IMR-90 (cell line): ENCODE data around the gene PCP4. TPM values are rescaled to one million over a fixed set of nuclear protein-coding genes. Genes with fewer than 3 reads are reported as not detected.

ENCODE experiments used
- ATAC-seq: fragments of 200-7000 bp; cut with Tn5 transposase; 2 replicates; pipeline ENCODE4 v1.9.1; 2020; ENCODE audit warnings: low read depth, mild to moderate bottlenecking, moderate library complexity
- BruUV-seq: library from RNA; stranded (reverse); fragments of 400-500 nt; replicated peaks from 2 replicates; lab custom pipeline; 2021; lab: Mats Ljungman, UMichigan
- CTCF ChIA-PET: fragments of 300-600 bp; formaldehyde crosslinking; extraction: SDS; loops from one replicate; lab custom pipeline; 2021; ENCODE audit warnings: antibody characterized with exemption; lab: Yijun Ruan, JAX
- POLR2A ChIA-PET: fragments of 300-600 bp; sonication (Branson Sonifier 250); formaldehyde crosslinking; loops from one replicate; lab custom pipeline; 2022; ENCODE audit warnings: antibody characterized with exemption; ENCODE audit not compliant: unreplicated experiment; lab: Charles Lee
- DNase-seq: peaks from one replicate; pipeline ENCODE4 v3.0.0; 2013
- H2AFZ ChIP-seq: replicated peaks from 2 replicates; pipeline ENCODE3; 2013; ENCODE audit warnings: low read length, mild to moderate bottlenecking; ENCODE audit not compliant: poor library complexity
- H2AK5ac ChIP-seq: 2 replicates; pipeline ENCODE4 v1.6.1; 2013; ENCODE audit warnings: low read depth, low read length, inconsistent platforms
- H2AK9ac ChIP-seq: replicated peaks from 2 replicates; pipeline ENCODE3; 2013; ENCODE audit warnings: mild to moderate bottlenecking, low read depth, low read length, moderate library complexity; ENCODE audit not compliant: poor library complexity
- H2BK120ac ChIP-seq: 2 replicates; pipeline ENCODE4 v1.6.1; 2013; ENCODE audit warnings: low read depth, low read length, inconsistent platforms
- H2BK15ac ChIP-seq: 3 replicates; pipeline ENCODE4 v1.6.1; 2013; ENCODE audit warnings: low read depth, low read length, inconsistent platforms
- H2BK20ac ChIP-seq: 2 replicates; pipeline ENCODE4 v1.6.1; 2013; ENCODE audit warnings: low read depth, mild to moderate bottlenecking, inconsistent platforms, low read length, moderate library complexity
- H2BK5ac ChIP-seq: 2 replicates; pipeline ENCODE4 v1.6.1; 2013; ENCODE audit warnings: mild to moderate bottlenecking, low read depth, low read length, inconsistent platforms; ENCODE audit not compliant: poor library complexity, severe bottlenecking
- H3K14ac ChIP-seq: replicated peaks from 2 replicates; pipeline ENCODE4 v1.6.1; 2013; ENCODE audit warnings: low read depth, low read length, inconsistent platforms
- H3K18ac ChIP-seq: 2 replicates; pipeline ENCODE4 v1.6.1; 2013; ENCODE audit warnings: low read depth, low read length, control low read depth
- H3K23ac ChIP-seq: 2 replicates; pipeline ENCODE4 v1.6.1; 2013; ENCODE audit warnings: low read depth, low read length, inconsistent platforms
- H3K27ac ChIP-seq: 2 replicates; pipeline ENCODE4 v1.5.1; 2013; ENCODE audit warnings: mild to moderate bottlenecking, control low read depth, low read length; ENCODE audit not compliant: insufficient read depth
- H3K27me3 ChIP-seq: 2 replicates; pipeline ENCODE4 v1.6.1; 2013; ENCODE audit warnings: low read length; ENCODE audit not compliant: control insufficient read depth, insufficient read depth
- H3K36me3 ChIP-seq: 2 replicates; pipeline ENCODE4 v1.6.1; 2013; ENCODE audit warnings: low read length, mixed read lengths; ENCODE audit not compliant: control insufficient read depth, insufficient read depth
- H3K4ac ChIP-seq: 2 replicates; pipeline ENCODE4 v1.6.1; 2013; ENCODE audit warnings: low read depth, low read length, inconsistent platforms
- H3K4me1 ChIP-seq: 2 replicates; pipeline ENCODE4 v1.6.1; 2013; ENCODE audit warnings: low read length, mixed read lengths; ENCODE audit not compliant: control insufficient read depth, insufficient read depth
- H3K4me2 ChIP-seq: 2 replicates; pipeline ENCODE4 v1.6.1; 2013; ENCODE audit warnings: low read depth, mild to moderate bottlenecking, control low read depth, low read length, moderate library complexity
- H3K4me3 ChIP-seq: 2 replicates; pipeline ENCODE4 v1.5.1; 2013; ENCODE audit warnings: low read depth, mild to moderate bottlenecking, control low read depth, low read length, moderate library complexity; ENCODE audit not compliant: insufficient read depth
- H3K56ac ChIP-seq: 2 replicates; pipeline ENCODE4 v1.6.1; 2013; ENCODE audit warnings: low read length, inconsistent platforms; ENCODE audit not compliant: insufficient read depth; ENCODE audit errors: extremely low read depth
- H3K79me1 ChIP-seq, 2 experiments: 2 replicates each; pipeline ENCODE4 v1.6.1; 2013; ENCODE audit warnings: low read length in 2 of 2, inconsistent platforms in 1 of 2, low read depth in 1 of 2
- H3K9ac ChIP-seq: 2 replicates; pipeline ENCODE4 v1.6.1; 2013; ENCODE audit warnings: low read depth, low read length, control low read depth
- H3K9me1 ChIP-seq: 2 replicates; pipeline ENCODE4 v1.6.1; 2013; ENCODE audit warnings: low read length, inconsistent platforms; ENCODE audit not compliant: insufficient read depth
- H3K9me3 ChIP-seq: 2 replicates; pipeline ENCODE4 v1.6.1; 2013; ENCODE audit warnings: low read length; ENCODE audit not compliant: control insufficient read depth, insufficient read depth
- H4K20me1 ChIP-seq: 2 replicates; pipeline ENCODE4 v1.6.1; 2013; ENCODE audit warnings: low read length, inconsistent platforms; ENCODE audit not compliant: insufficient read depth
- H4K5ac ChIP-seq: 2 replicates; pipeline ENCODE4 v1.6.1; 2013; ENCODE audit warnings: mild to moderate bottlenecking, low read depth, low read length, control low read depth
- H4K8ac ChIP-seq, 2 experiments: 2 replicates each; pipeline ENCODE4 v1.6.1; 2013; ENCODE audit warnings: low read depth in 2 of 2, low read length in 2 of 2, control low read depth in 1 of 2, inconsistent platforms in 1 of 2
- H4K91ac ChIP-seq: 2 replicates; pipeline ENCODE4 v1.6.1; 2013; ENCODE audit warnings: low read depth, low read length, inconsistent platforms; ENCODE audit not compliant: insufficient read depth
- BHLHE40 ChIP-seq: fragments of 150-350 bp; IDR thresholded peaks from 2 replicates; pipeline ENCODE4 v1.6.1; 2016; ENCODE audit warnings: mild to moderate bottlenecking, low read depth, low read length
- CEBPB ChIP-seq: IDR thresholded peaks from 2 replicates; pipeline ENCODE4 v1.6.1; 2012; ENCODE audit warnings: low read depth, low read length, improper control_type of control experiment
- CHD1 ChIP-seq: IDR thresholded peaks from 2 replicates; pipeline ENCODE4 v1.6.1; 2012; ENCODE audit warnings: low read depth, low read length, improper control_type of control experiment
- ELK1 ChIP-seq: fragments of 150-350 bp; IDR thresholded peaks from 2 replicates; pipeline ENCODE4 v1.6.1; 2016; ENCODE audit warnings: low read depth, mild to moderate bottlenecking, low read length, moderate library complexity, borderline replicate concordance
- FOS ChIP-seq: fragments of 150-350 bp; IDR thresholded peaks from 2 replicates; pipeline ENCODE4 v1.6.1; 2016; ENCODE audit warnings: low read depth, low read length
- MAFK ChIP-seq: IDR thresholded peaks from 2 replicates; pipeline ENCODE4 v1.6.1; 2012; ENCODE audit warnings: low read depth, low read length, improper control_type of control experiment
- MAZ ChIP-seq: IDR thresholded peaks from 2 replicates; pipeline ENCODE4 v1.6.1; 2012; ENCODE audit warnings: low read depth, mild to moderate bottlenecking, low read length, improper control_type of control experiment, moderate library complexity, borderline replicate concordance
- MXI1 ChIP-seq: IDR thresholded peaks from 2 replicates; pipeline ENCODE4 v1.6.1; 2012; ENCODE audit warnings: low read depth, mild to moderate bottlenecking, low read length, moderate library complexity, borderline replicate concordance
- NFE2L2 ChIP-seq: fragments of 150-350 bp; IDR thresholded peaks from 2 replicates; pipeline ENCODE4 v1.6.1; 2016; ENCODE audit warnings: low read depth, mild to moderate bottlenecking, low read length
- POLR2A ChIP-seq: IDR thresholded peaks from 2 replicates; pipeline ENCODE4 v1.6.1; 2012; ENCODE audit warnings: mild to moderate bottlenecking, low read depth, low read length
- RAD21 ChIP-seq: IDR thresholded peaks from 2 replicates; pipeline ENCODE4 v1.6.1; 2012; ENCODE audit warnings: low read length, improper control_type of control experiment
- RCOR1 ChIP-seq: IDR thresholded peaks from 2 replicates; pipeline ENCODE4 v1.6.1; 2012; ENCODE audit warnings: mild to moderate bottlenecking, low read length, improper control_type of control experiment; ENCODE audit not compliant: insufficient replicate concordance
- RFX5 ChIP-seq: IDR thresholded peaks from 2 replicates; pipeline ENCODE4 v1.8.0; 2012; ENCODE audit warnings: low read depth, mild to moderate bottlenecking, low read length, moderate library complexity
- SMC3 ChIP-seq: fragments of 150-350 bp; IDR thresholded peaks from 2 replicates; pipeline ENCODE4 v1.6.1; 2016; ENCODE audit warnings: low read depth, mild to moderate bottlenecking, antibody characterized with exemption, low read length, moderate library complexity
- USF2 ChIP-seq: fragments of 150-350 bp; IDR thresholded peaks from 2 replicates; pipeline ENCODE4 v1.6.1; 2017; ENCODE audit warnings: mild to moderate bottlenecking, antibody characterized with exemption, low read length, low read depth
- WGBS, 2 experiments: methylation state at CpG; one replicate each; pipeline versions ENCODE4 v1.1.5 to v1.1.7; 2013; ENCODE audit warnings: missing lambda C conversion rate in 2 of 2; ENCODE audit not compliant: insufficient read length in 1 of 2; ENCODE audit errors: extremely low coverage in 2 of 2; 5-methylcytosine and 5-hydroxymethylcytosine counted together
- dilution Hi-C: fragments of 300-500 bp; cut with HindIII; formaldehyde crosslinking; loops from one replicate; pipeline ENCODE4 v1.14.3; 2018; ENCODE audit warnings: low sequenced_read_pairs; ENCODE audit not compliant: unreplicated experiment
- in situ Hi-C: fragments of 300-500 bp; cut with MboI; formaldehyde crosslinking; loops from 3 replicates; pipeline ENCODE4 v1.14.3; 2019; ENCODE audit warnings: low sequenced_read_pairs, inconsistent platforms, mixed read lengths
- intact Hi-C: fragments of 100-400 bp; cut with micrococcal nuclease; formaldehyde crosslinking; loops from 2 replicates; pipeline ENCODE4 v1.10.0; 2022
- polyA plus RNA-seq, 3 experiments: library from polyadenylated mRNA; depleted of rRNA; stranded (reverse); fragments of >200 nt; gene quantifications; 2 replicates each; pipeline ENCODE4 v1.2.3, GENCODE V29; 2012; ENCODE audit warnings: low replicate concordance in 1 of 3
- total RNA-seq: library from RNA; depleted of rRNA; stranded (reverse); fragments of >200 nt; gene quantifications from 2 replicates; pipeline ENCODE4 v1.2.3, GENCODE V29; 2012
- TF ChIP-seq, protein P1 (sequence below): conservative IDR thresholded peaks from 2 replicates; pipeline ENCODE4 v1.5.1; 2012; ENCODE audit warnings: mild to moderate bottlenecking, low read depth, low read length, improper control_type of control experiment

The PCP4 gene
- total and polyA plus RNA-seq, 2 of the 4 experiments (the other 2 are of a cell fraction), result not detected

DNA sequence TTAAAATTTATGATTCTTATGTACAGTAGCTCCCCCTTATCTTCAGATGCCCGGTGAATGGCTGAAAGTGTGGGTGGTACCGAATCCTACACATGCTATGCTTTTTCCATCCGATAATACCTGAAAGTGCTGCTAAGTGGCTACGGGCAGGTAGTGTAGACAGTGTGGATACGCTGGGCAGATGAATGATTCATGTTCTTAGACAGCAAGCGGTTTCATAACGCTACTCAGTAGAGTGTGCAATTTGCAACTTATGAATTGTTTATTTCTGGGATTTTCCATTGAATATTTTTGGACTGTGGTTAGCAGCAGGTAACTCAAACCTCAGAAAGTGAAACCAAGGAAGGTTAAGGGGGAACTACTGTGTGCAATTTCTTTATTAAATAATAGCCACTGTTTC lies 7.5 kb downstream of the PCP4 start:
- H2BK20ac ChIP-seq, result no peak overlapping the region
- no peaks in the 10 kb centered on the region for H3K36me3 ChIP-seq
- peaks cover 12% of the 10 kb centered on the region for H3K9me3 ChIP-seq
- no peak overlapping the region for H2BK5ac ChIP-seq
- H2AK9ac ChIP-seq, result no peak overlapping the region
- no peaks in the 10 kb centered on the region for H3K4me1 ChIP-seq
- H4K8ac ChIP-seq, result no peak overlapping the region
- H3K18ac ChIP-seq, result no peak overlapping the region
- H3K23ac ChIP-seq, result no peak overlapping the region
- H4K91ac ChIP-seq, result no peak overlapping the region
- intact Hi-C loops, result no loop called here
- no peak overlapping the region for H3K4ac ChIP-seq
- no peak overlapping the region for H3K56ac ChIP-seq
- H4K5ac ChIP-seq, result no peak overlapping the region
- H4K20me1 ChIP-seq, result no peaks in the 10 kb centered on the region
- no peak overlapping the region for H3K9ac ChIP-seq
- no TSS peak for BruUV-seq
- no peaks in the 10 kb centered on the region for H3K9me1 ChIP-seq
- no peak overlapping the region for H3K27ac ChIP-seq
- no peak overlapping the region for H2AK5ac ChIP-seq
- no peak overlapping the region for H3K14ac ChIP-seq
- H2BK15ac ChIP-seq, result no peak overlapping the region
- no peak overlapping the region for H2BK120ac ChIP-seq
- TF ChIP-seq RCOR1 (no peak), BHLHE40 (no peak), SMC3 (no peak), MAZ (no peak), RAD21 (no peak), CHD1 (no peak), RFX5 (no peak), MXI1 (no peak), CEBPB (no peak), MAFK (no peak), POLR2A (no peak), USF2 (no peak), NFE2L2 (no peak), ELK1 (no peak), FOS (no peak)
- TF ChIP-seq, protein P1, sequence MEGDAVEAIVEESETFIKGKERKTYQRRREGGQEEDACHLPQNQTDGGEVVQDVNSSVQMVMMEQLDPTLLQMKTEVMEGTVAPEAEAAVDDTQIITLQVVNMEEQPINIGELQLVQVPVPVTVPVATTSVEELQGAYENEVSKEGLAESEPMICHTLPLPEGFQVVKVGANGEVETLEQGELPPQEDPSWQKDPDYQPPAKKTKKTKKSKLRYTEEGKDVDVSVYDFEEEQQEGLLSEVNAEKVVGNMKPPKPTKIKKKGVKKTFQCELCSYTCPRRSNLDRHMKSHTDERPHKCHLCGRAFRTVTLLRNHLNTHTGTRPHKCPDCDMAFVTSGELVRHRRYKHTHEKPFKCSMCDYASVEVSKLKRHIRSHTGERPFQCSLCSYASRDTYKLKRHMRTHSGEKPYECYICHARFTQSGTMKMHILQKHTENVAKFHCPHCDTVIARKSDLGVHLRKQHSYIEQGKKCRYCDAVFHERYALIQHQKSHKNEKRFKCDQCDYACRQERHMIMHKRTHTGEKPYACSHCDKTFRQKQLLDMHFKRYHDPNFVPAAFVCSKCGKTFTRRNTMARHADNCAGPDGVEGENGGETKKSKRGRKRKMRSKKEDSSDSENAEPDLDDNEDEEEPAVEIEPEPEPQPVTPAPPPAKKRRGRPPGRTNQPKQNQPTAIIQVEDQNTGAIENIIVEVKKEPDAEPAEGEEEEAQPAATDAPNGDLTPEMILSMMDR, result no peak
- H3K79me1 ChIP-seq, result no peaks in the 10 kb centered on the region
- in situ Hi-C loops, result no loop called here
- H2AFZ ChIP-seq, result no peak overlapping the region
- dilution Hi-C loops, result no loop called here
- H3K27me3 ChIP-seq, result no peaks in the 10 kb centered on the region
- H3K4me2 ChIP-seq, result no peak overlapping the region
- no peak for ATAC-seq
- DNase-seq, result no peak
- H3K4me3 ChIP-seq, result no peak overlapping the region
- 69% methylated on average over 3 of the region's 7 CpGs; no CpG with 5 or more reads in 1 of the 2 experiments for WGBS, 2 experiments
- CTCF ChIA-PET, result no interaction called here
- POLR2A ChIA-PET, result no interaction called here
